Transverse colon (tissue), 4 donors: ENCODE measurements around the gene RPS6KA5. TPM values are rescaled to one million over a fixed set of nuclear protein-coding genes. Genes with fewer than 3 reads are reported as not detected.

ENCODE experiments used
- DNase-seq: peaks from one replicate; pipeline ENCODE4 v3.0.0-alpha.2; 2019
- H3K27ac ChIP-seq, 4 donors: fragments of 200-600 bp; sonication (generic); 2 replicates each; pipeline ENCODE4 v1.5.1; 2016 to 2018; ENCODE audit warnings: inconsistent platforms in 4 of 4
- H3K27me3 ChIP-seq: fragments of 200-600 bp; sonication (generic); 2 replicates; pipeline ENCODE4 v1.5.1; 2017; ENCODE audit warnings: inconsistent platforms
- H3K36me3 ChIP-seq, 4 donors: fragments of 200-600 bp; sonication (generic); 2 replicates each; pipeline ENCODE4 v1.5.1; 2017 to 2019; ENCODE audit warnings: inconsistent platforms in 4 of 4
- H3K4me1 ChIP-seq, 4 donors: fragments of 200-600 bp; sonication (generic); 2 replicates each; pipeline ENCODE4 v1.5.1; 2017 to 2020; ENCODE audit warnings: inconsistent platforms in 4 of 4
- H3K4me3 ChIP-seq, 4 donors: fragments of 200-600 bp; sonication (generic); 1 replicate in 1 of 4; 2 replicates in 3 of 4; pipeline versions ENCODE4 v1.5.1 to v1.6.1; 2017 to 2019; ENCODE audit warnings: inconsistent platforms in 4 of 4
- H3K9me3 ChIP-seq, 2 donors: fragments of 200-600 bp; sonication (generic); 2 replicates each; pipeline ENCODE4 v1.5.1; 2017 to 2019; ENCODE audit warnings: inconsistent platforms in 2 of 2
- EP300 ChIP-seq: sonication (generic); formaldehyde crosslinking; IDR thresholded peaks from one replicate; pipeline ENCODE4 v1.6.1; 2017; ENCODE audit warnings: antibody characterized with exemption, low read depth
- POLR2A ChIP-seq: fragments of 450-650 bp; IDR thresholded peaks from one replicate; pipeline ENCODE4 v1.6.1; 2016; ENCODE audit warnings: antibody characterized with exemption, mild to moderate bottlenecking, moderate library complexity
- POLR2AphosphoS5 ChIP-seq, 3 donors: sonication (generic); formaldehyde crosslinking; IDR thresholded peaks; one replicate each; pipeline ENCODE4 v1.6.1; 2016; ENCODE audit warnings: antibody characterized with exemption in 3 of 3
- WGBS, 2 donors: methylation state at CpG; one replicate each; pipeline ENCODE4 v1.1.5; 2018; ENCODE audit warnings: low coverage in 1 of 2; 5-methylcytosine and 5-hydroxymethylcytosine counted together
- in situ Hi-C, 4 donors: fragments of 200-750 bp; cut with MboI; loops; one replicate each; pipeline versions ENCODE4 v1.15.0 to v1.15.1; 2017; ENCODE audit warnings: low sequenced_read_pairs in 3 of 4, low pct_ligation_motif_present in 1 of 4, low pct_unique_long_range_greater_than_20kb in 1 of 4
- intact Hi-C: fragments of 100-400 bp; cut with DNase I; formaldehyde crosslinking; loops from one replicate; pipeline ENCODE4 v1.15.1; 2023; ENCODE audit warnings: low total_unique reads
- total RNA-seq, 4 donors: library from RNA; depleted of rRNA; stranded (reverse); fragments of >200 nt; gene quantifications; one replicate each; pipeline ENCODE4 v1.1.0, GENCODE V29; 2016
- TF ChIP-seq, protein P1 (sequence below), 5 experiments: fragments of 200-600 bp in 3 of 5; fragments of 450-650 bp in 2 of 5; sonication (generic) in 3 of 5; IDR thresholded peaks; 1 replicate in 2 of 5; 2 replicates in 3 of 5; pipeline ENCODE4 v1.5.1; 2016 to 2017; ENCODE audit warnings: antibody characterized with exemption in 5 of 5, inconsistent platforms in 3 of 5, mild to moderate bottlenecking in 2 of 5, moderate library complexity in 1 of 5

The RPS6KA5 gene
- total RNA-seq, 4 donors from 2014 or later = 7.5 to 32.8 (median 28.0) TPM

DNA sequence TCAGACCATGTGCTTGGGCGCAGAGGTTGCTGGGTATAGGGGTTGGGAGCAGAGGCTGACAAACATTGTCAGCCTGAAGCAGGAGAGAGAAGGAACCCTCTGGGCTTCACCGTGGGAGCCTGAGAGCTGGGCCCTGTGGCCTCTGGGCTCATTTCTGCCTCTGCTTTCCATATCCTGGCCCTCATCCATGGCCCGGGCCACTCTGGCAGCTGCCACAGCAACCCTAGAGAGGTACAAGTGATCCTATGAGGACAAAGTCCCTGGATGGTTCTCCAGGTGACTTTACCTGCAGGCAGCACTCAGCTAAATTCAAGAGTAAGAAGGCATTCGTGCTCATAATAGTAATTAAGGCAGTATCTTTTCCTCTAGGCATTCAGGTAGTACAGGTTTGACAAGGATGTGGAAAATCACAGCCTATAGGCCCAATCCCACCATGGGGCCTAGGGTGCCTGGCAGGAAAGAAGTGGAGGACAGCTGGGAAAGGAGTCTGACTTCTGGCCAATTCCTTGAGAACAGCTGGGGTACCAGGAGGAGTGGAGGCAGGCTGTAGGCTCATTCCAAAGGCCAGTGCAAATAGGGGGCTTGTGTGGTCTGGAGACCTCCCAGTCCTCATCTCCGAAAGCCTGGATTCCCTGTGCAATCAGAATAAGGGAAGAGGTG lies 240.6 kb downstream of the RPS6KA5 start:
- peaks cover 7% of the 10 kb centered on the region for H3K27me3 ChIP-seq
- 84% methylated on average over 3 of the region's 5 CpGs; no CpG with 5 or more reads in 1 of the 2 donors for WGBS, 2 donors
- H3K4me1 ChIP-seq = peaks cover 3 to 15% (median 8%) of the 10 kb centered on the region in 4 donors
- in situ Hi-C loops = no loop called here
- no peaks in the 10 kb centered on the region for H3K36me3 ChIP-seq
- no peak overlapping the region for H3K4me3 ChIP-seq
- H3K9me3 ChIP-seq = peaks cover 14 to 18% of the 10 kb centered on the region in 2 donors
- H3K27ac ChIP-seq = no peak overlapping the region
- intact Hi-C loops = no loop called here
- no peak for DNase-seq
- TF ChIP-seq POLR2AphosphoS5 (IDR thresholded peaks at IDR 0.05) = no peak
- no peak for TF ChIP-seq EP300
- no peak for TF ChIP-seq POLR2A
- TF ChIP-seq, protein P1, sequence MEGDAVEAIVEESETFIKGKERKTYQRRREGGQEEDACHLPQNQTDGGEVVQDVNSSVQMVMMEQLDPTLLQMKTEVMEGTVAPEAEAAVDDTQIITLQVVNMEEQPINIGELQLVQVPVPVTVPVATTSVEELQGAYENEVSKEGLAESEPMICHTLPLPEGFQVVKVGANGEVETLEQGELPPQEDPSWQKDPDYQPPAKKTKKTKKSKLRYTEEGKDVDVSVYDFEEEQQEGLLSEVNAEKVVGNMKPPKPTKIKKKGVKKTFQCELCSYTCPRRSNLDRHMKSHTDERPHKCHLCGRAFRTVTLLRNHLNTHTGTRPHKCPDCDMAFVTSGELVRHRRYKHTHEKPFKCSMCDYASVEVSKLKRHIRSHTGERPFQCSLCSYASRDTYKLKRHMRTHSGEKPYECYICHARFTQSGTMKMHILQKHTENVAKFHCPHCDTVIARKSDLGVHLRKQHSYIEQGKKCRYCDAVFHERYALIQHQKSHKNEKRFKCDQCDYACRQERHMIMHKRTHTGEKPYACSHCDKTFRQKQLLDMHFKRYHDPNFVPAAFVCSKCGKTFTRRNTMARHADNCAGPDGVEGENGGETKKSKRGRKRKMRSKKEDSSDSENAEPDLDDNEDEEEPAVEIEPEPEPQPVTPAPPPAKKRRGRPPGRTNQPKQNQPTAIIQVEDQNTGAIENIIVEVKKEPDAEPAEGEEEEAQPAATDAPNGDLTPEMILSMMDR (IDR thresholded peaks at IDR 0.05) = no peak

DNA sequence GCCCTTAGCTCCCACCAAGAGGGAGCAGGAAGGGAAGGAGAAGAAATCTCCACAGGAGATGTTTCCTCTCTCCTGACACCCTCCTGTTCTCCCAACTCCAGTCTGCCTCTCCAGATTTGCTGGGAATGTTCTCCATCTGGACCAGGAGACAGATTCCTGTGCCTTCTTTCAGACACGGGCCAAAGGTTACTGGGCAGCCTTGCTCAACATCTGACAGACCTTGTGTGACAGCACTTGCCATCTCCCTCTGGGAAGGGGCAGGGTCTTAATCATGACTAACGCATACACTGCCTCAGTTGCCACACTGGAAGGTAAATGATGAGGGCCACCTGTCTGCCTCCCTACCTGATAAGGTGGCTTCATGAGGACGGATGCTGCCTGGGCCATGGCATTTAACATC lies 241.7 kb downstream of the RPS6KA5 start:
- intact Hi-C loops (no loop called here), in situ Hi-C loops (no loop called here)
- Histone ChIP-seq H3K4me1 (peaks cover 3 to 20% (median 10%) of the 10 kb centered on the region in 4 donors), H3K9me3 (peaks cover 5 to 9% of the 10 kb centered on the region in 2 donors), H3K4me3 (no peak overlapping the region), H3K27me3 (peaks cover 7% of the 10 kb centered on the region), H3K27ac (no peak overlapping the region), H3K36me3 (no peaks in the 10 kb centered on the region)
- TF ChIP-seq POLR2A (no peak), EP300 (no peak), POLR2AphosphoS5 (IDR thresholded peaks at IDR 0.05) (no peak)
- TF ChIP-seq, protein P1 (IDR thresholded peaks at IDR 0.05) = no peak
- no peak for DNase-seq
- 70% methylated on average over 3 of the region's 3 CpGs; no CpG with 5 or more reads in 1 of the 2 donors for WGBS, 2 donors

DNA sequence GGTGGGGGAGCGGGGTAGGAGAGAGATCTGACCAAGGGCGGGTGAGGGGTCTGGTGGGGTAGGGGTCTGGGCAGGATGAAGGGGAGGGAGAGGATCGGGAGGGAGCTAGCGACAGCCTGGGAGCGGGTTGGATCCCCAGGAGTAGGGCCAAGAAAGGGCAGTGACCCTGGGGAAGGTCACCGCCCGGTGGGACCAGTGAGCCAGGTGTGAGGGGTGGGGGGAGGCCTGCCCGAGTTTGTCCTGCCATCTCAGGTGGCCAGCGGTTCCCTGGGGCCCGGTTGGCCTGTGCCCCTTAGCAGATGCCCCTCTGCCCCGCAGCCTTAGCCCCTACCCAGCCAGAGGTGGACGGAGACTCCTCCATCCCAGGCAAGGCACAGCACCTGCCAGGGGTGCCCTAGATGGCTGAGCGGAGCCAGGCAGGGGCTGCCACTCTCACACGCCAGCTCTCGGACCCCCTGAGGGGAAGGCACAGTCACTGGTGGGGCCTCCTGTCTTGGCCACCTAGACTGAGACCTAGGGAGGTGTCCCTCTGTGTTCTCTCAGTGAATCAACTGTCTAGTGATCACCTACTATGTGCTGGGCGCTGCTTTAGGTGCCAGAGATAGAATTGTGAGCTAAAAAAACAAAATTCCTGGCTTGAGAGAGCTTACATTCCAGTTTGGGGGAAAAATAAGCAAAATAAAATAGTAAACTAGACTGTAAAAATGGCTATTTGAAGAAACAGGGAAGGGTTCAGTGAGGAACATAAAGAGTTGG lies 243.6 kb downstream of the RPS6KA5 start:
- H3K27ac ChIP-seq = no peak overlapping the region

More for the DNA sequence above, 243.6 kb downstream of the RPS6KA5 start:
- Histone ChIP-seq H3K9me3 (no peaks in the 10 kb centered on the region), H3K4me3 (peak overlapping the region in 1 of 4 donors; percentile 32), H3K36me3 (no peaks in the 10 kb centered on the region), H3K4me1 (peaks cover 3 to 20% (median 10%) of the 10 kb centered on the region in 4 donors), H3K27me3 (peaks cover 7% of the 10 kb centered on the region)
- DNase-seq = no peak
- in situ Hi-C loops = no loop called here
- intact Hi-C loops = no loop called here
- WGBS, 2 donors = 7 to 38% methylated on average over 5 to 12 of the region's 16 CpGs
- TF ChIP-seq POLR2AphosphoS5 (IDR thresholded peaks at IDR 0.05) = no peak
- no peak for TF ChIP-seq POLR2A
- TF ChIP-seq, protein P1 (IDR thresholded peaks at IDR 0.05) = peak in 1 of 5 experiments; percentile 9
- no peak for TF ChIP-seq EP300
